Glutamatergic neuron (in vitro differentiated cells): ENCODE results near the gene ZNG1F. TPM values are rescaled to one million over a fixed set of nuclear protein-coding genes. Genes with fewer than 3 reads are reported as not detected.
"Not testable (repeated sequence)": the region's sequence is repeated elsewhere in the genome, so short reads cannot be mapped to it uniquely, and the experiment has no call there.

Experiments
- DNase-seq: peaks from one replicate; pipeline ENCODE4 v3.0.0; 2022
- H3K27ac Mint-ChIP-seq: one replicate; pipeline ENCODE4 v1.8.0; 2020; ENCODE audit warnings: mild to moderate bottlenecking, mixed read lengths, inconsistent platforms; ENCODE audit not compliant: unreplicated experiment
- H3K27me3 Mint-ChIP-seq: one replicate; pipeline ENCODE4 v1.8.0; 2020; ENCODE audit warnings: mild to moderate bottlenecking, moderate library complexity, mixed read lengths, inconsistent platforms; ENCODE audit not compliant: unreplicated experiment
- H3K36me3 Mint-ChIP-seq: one replicate; pipeline ENCODE4 v1.8.0; 2020; ENCODE audit warnings: mild to moderate bottlenecking, mixed read lengths, inconsistent platforms; ENCODE audit not compliant: unreplicated experiment
- H3K4me1 Mint-ChIP-seq: one replicate; pipeline ENCODE4 v1.8.0; 2020; ENCODE audit warnings: mild to moderate bottlenecking, low read depth, mixed read lengths, inconsistent platforms; ENCODE audit not compliant: unreplicated experiment
- H3K4me3 Mint-ChIP-seq: one replicate; pipeline ENCODE4 v1.8.0; 2020; ENCODE audit warnings: mild to moderate bottlenecking, mixed read lengths, inconsistent platforms; ENCODE audit not compliant: unreplicated experiment
- H3K9me3 Mint-ChIP-seq: one replicate; pipeline ENCODE4 v1.8.0; 2020; ENCODE audit warnings: mild to moderate bottlenecking, moderate library complexity, mixed read lengths, inconsistent platforms; ENCODE audit not compliant: unreplicated experiment
- long read RNA-seq: library from polyadenylated mRNA; unstranded; transcript quantifications from one replicate; pipeline ENCODE4 v2.0.0, GENCODE V29; 2020; ENCODE audit not compliant: unreplicated experiment
- total RNA-seq: library from RNA; stranded (reverse); fragmentation: NEBNext Ultra II Directional; extraction: Animal tissue kit (Norgen Biotek cat#: 25700); gene quantifications from one replicate; pipeline ENCODE4 v1.2.1, GENCODE V29; 2021; ENCODE audit not compliant: unreplicated experiment

The ZNG1F gene
- 7.5 TPM for total RNA-seq
- long read RNA-seq, partial matches to known transcripts: 2 of 7 reads
- long read RNA-seq, other reads (novel, unspliced or antisense): 5 of 7 reads

- not testable (repeated sequence) for H3K9me3 Mint-ChIP-seq, H3K4me1 Mint-ChIP-seq, H3K27ac Mint-ChIP-seq, DNase-seq, H3K27me3 Mint-ChIP-seq, H3K4me3 Mint-ChIP-seq, H3K36me3 Mint-ChIP-seq
Observed at GRCh38 chr9:41189217-41189616, at the start of gene ZNG1F. ZNG1F (minus strand) TSS chr9:41189317; CDS start chr9:41189258, 59 bp downstream.

GRCh38 chr9:41237110-41237749, 48.1 kb upstream of the ZNG1F start:
- not testable (repeated sequence) for H3K4me1 Mint-ChIP-seq, H3K36me3 Mint-ChIP-seq, H3K27ac Mint-ChIP-seq, H3K4me3 Mint-ChIP-seq
- DNase-seq: peak; percentile 32
- Mint-ChIP-seq H3K9me3 (peaks cover 10% of the 10 kb centered on the region), H3K27me3 (peaks cover 11% of the 10 kb centered on the region)

GRCh38 chr9:41236486-41237109, 47.5 kb upstream of the ZNG1F start:
- not testable (repeated sequence) for H3K4me1 Mint-ChIP-seq, H3K4me3 Mint-ChIP-seq, H3K36me3 Mint-ChIP-seq, H3K27ac Mint-ChIP-seq, DNase-seq
- peaks cover 11% of the 10 kb centered on the region for H3K27me3 Mint-ChIP-seq
- H3K9me3 Mint-ChIP-seq: peaks cover 10% of the 10 kb centered on the region

GRCh38 chr9:41234811-41235805, 46.0 kb upstream of the ZNG1F start:
- DNase-seq, H3K27ac Mint-ChIP-seq, H3K4me3 Mint-ChIP-seq, H3K36me3 Mint-ChIP-seq, H3K4me1 Mint-ChIP-seq, H3K9me3 Mint-ChIP-seq: not testable (repeated sequence)
- H3K27me3 Mint-ChIP-seq: peaks cover 11% of the 10 kb centered on the region

- not testable (repeated sequence) for H3K4me3 Mint-ChIP-seq, H3K9me3 Mint-ChIP-seq, H3K27ac Mint-ChIP-seq, DNase-seq, H3K4me1 Mint-ChIP-seq, H3K36me3 Mint-ChIP-seq
- peaks cover 11% of the 10 kb centered on the region for H3K27me3 Mint-ChIP-seq
Observed at GRCh38 chr9:41234221-41234620, 45.1 kb upstream of the ZNG1F start.

GRCh38 chr9:41232326-41232725, 43.2 kb upstream of the ZNG1F start:
- not testable (repeated sequence) for H3K9me3 Mint-ChIP-seq, H3K36me3 Mint-ChIP-seq, H3K4me3 Mint-ChIP-seq, H3K4me1 Mint-ChIP-seq, H3K27ac Mint-ChIP-seq
- peak; percentile 23 for DNase-seq
- H3K27me3 Mint-ChIP-seq: peaks cover 11% of the 10 kb centered on the region

GRCh38 chr9:41230418-41230817, 41.3 kb upstream of the ZNG1F start:
- not testable (repeated sequence) for H3K4me3 Mint-ChIP-seq, H3K27me3 Mint-ChIP-seq, H3K36me3 Mint-ChIP-seq, H3K9me3 Mint-ChIP-seq, H3K4me1 Mint-ChIP-seq, H3K27ac Mint-ChIP-seq
- peak; percentile 28 for DNase-seq
